Measurements from ENCODE around the gene WARS2.

The WARS2 gene

DNA sequence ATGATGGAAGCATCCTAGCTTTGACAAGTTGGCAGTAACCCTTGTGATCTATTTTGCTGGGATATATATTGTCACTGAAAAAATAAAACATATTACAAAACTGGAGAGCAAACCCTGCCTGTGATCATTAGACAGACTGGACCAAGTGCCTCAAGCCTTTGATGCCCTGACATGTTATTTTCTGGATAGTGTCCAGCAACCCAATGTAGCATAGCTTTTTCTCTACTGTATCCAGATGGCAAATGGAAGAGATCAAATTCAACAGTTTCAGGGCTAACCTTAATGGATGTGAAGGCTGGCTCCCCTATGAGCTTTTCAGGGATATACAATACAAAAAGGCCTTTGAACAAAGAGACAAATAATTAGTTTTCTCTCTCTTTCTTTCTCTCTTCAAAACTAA is 25.1 kb downstream of the WARS2 start:
- Histone ChIP-seq H3K27me3 (ENCODE audit: insufficient read depth, low read length) (no peaks in the 10 kb centered on the region), H3K4me1 (ENCODE audit: control insufficient read depth, insufficient read depth, low read length, unreplicated experiment) (no peaks in the 10 kb centered on the region), H2AFZ (ENCODE audit: low read length, unreplicated experiment) (no peak overlapping the region), H3K36me3 (ENCODE audit: insufficient read depth, low read length) (no peaks in the 10 kb centered on the region), H3K4me3 (ENCODE audit: low read depth, low read length) (no peak overlapping the region), H3K79me2 (ENCODE audit: control insufficient read depth, insufficient read depth, low read length, unreplicated experiment) (peaks cover 3% of the 10 kb centered on the region), H3K27ac (ENCODE audit: low read depth, low read length) (no peak overlapping the region)

DNA sequence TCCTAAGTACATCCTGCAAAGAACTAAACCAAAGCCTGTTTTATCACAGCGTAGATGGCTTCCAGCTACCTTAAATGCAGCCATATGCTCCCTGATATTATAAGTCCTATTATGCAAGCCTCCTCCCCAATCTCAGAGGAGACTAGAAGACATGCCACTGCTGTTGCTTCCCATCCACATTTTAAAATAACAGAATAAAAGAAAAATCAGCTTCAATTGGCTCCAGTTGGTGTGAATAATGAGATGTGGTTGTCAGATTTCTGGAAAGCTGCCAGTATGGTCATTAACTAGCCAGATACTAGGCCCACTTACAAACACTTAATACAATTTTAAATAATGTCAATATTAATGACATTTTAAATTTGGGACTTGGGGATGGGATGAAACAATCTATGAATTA is 25.7 kb downstream of the WARS2 start:
- Histone ChIP-seq H3K36me3 (ENCODE audit: insufficient read depth, low read length) (no peaks in the 10 kb centered on the region), H3K4me1 (ENCODE audit: control insufficient read depth, insufficient read depth, low read length, unreplicated experiment) (no peaks in the 10 kb centered on the region), H3K27ac (ENCODE audit: low read depth, low read length) (no peak overlapping the region), H3K27me3 (ENCODE audit: insufficient read depth, low read length) (no peaks in the 10 kb centered on the region), H3K79me2 (ENCODE audit: control insufficient read depth, insufficient read depth, low read length, unreplicated experiment) (peaks cover 3% of the 10 kb centered on the region), H3K4me3 (ENCODE audit: low read depth, low read length) (no peak overlapping the region), H2AFZ (ENCODE audit: low read length, unreplicated experiment) (no peak overlapping the region)

DNA sequence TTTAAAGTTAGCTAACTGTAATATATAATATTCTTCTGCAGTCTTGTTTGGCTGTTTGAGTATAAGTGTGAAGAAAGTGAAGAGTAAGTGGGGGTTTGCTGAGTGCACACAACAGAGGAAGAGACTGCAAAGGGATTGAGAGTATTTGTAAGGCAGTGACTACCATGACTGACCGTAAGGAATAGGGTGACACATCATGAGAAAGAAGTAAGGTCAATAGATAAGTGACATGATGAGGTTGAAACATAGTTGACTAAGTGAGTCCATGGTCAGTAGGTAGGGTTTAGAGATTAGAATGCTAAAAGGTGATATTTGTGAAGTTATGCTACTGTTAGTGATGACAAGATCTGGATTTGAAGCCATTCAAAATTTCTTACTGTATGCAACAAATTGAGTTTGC is 27.7 kb downstream of the WARS2 start:
- H2AFZ ChIP-seq (ENCODE audit: low read length, unreplicated experiment) = no peak overlapping the region
- H3K79me2 ChIP-seq (ENCODE audit: control insufficient read depth, insufficient read depth, low read length, unreplicated experiment) = peaks cover 3% of the 10 kb centered on the region
- H3K27me3 ChIP-seq (ENCODE audit: insufficient read depth, low read length) = no peaks in the 10 kb centered on the region
- no peak overlapping the region for H3K27ac ChIP-seq (ENCODE audit: low read depth, low read length)
- no peak overlapping the region for H3K4me3 ChIP-seq (ENCODE audit: low read depth, low read length)
- no peaks in the 10 kb centered on the region for H3K36me3 ChIP-seq (ENCODE audit: insufficient read depth, low read length)
- H3K4me1 ChIP-seq (ENCODE audit: control insufficient read depth, insufficient read depth, low read length, unreplicated experiment) = no peaks in the 10 kb centered on the region

DNA sequence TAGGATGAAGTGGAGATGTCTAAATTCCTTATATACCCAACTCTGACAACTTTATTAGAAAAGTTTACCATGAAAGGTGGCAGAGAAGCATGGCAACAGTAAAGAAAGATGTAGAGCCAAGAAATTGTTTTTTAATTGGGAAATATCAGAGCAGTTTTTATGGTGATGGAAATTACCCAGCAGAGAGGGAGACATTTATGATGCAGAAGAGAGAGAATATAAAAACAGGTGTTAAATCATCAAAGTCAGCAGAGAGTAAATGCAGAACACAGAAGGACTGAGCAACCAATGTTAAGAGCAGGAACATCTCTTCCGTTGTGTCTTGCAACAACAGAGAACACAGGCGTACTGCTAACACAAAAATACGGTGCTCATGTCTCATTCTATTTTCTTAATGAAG is 28.2 kb downstream of the WARS2 start:
- Histone ChIP-seq H2AFZ (ENCODE audit: low read length, unreplicated experiment) (no peak overlapping the region), H3K27ac (ENCODE audit: low read depth, low read length) (no peak overlapping the region)

DNA sequence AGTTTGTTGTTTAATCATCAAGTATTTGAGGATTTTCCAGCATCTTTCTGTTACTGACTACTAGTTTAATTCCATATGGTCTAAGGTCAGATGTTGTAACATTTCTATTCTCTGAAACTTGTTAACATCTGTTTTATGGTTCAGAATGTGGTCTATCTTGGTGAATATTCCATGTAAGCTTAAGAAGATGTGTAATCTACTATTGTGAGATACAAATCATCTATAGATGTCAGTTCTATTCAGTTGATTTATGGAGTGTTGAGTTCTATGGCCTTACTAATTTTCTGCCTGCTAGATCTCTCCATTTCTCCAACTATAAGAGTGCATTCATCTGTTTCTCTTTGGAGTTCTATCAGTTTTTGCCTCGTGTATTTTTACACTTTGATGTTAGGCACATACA is 31.5 kb downstream of the WARS2 start:
- H3K4me1 ChIP-seq (ENCODE audit: control insufficient read depth, insufficient read depth, low read length, unreplicated experiment) = no peaks in the 10 kb centered on the region
- H3K36me3 ChIP-seq (ENCODE audit: insufficient read depth, low read length) = no peaks in the 10 kb centered on the region
- H2AFZ ChIP-seq (ENCODE audit: low read length, unreplicated experiment) = no peak overlapping the region
- H3K27me3 ChIP-seq (ENCODE audit: insufficient read depth, low read length) = no peaks in the 10 kb centered on the region
- no peaks in the 10 kb centered on the region for H3K79me2 ChIP-seq (ENCODE audit: control insufficient read depth, insufficient read depth, low read length, unreplicated experiment)
- no peak overlapping the region for H3K27ac ChIP-seq (ENCODE audit: low read depth, low read length)
- H3K4me3 ChIP-seq (ENCODE audit: low read depth, low read length) = no peak overlapping the region

More for the DNA sequence above, 28.2 kb downstream of the WARS2 start:
- H3K4me1 ChIP-seq (ENCODE audit: control insufficient read depth, insufficient read depth, low read length, unreplicated experiment) = no peaks in the 10 kb centered on the region
- H3K79me2 ChIP-seq (ENCODE audit: control insufficient read depth, insufficient read depth, low read length, unreplicated experiment) = no peaks in the 10 kb centered on the region
- H3K27me3 ChIP-seq (ENCODE audit: insufficient read depth, low read length) = no peaks in the 10 kb centered on the region
- no peak overlapping the region for H3K4me3 ChIP-seq (ENCODE audit: low read depth, low read length)
- no peaks in the 10 kb centered on the region for H3K36me3 ChIP-seq (ENCODE audit: insufficient read depth, low read length)

DNA sequence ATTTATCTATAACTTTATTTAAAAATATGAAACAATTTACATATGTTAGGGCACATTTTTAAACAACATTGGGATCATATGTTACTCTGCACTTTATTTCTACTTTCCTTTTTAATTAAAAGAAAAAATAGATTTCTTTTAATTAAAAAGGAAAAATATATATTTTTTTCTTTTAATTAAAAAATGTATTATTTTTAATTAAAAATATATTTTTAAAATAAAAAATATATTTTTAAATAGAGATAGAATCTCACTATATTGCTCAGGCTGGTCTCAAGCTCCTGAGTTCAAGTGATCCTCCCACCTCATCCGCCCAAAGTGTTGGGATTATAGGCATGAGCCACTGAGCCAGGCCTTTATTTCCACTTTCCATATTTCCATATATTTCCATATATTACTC is 36.7 kb downstream of the WARS2 start:
- no peaks in the 10 kb centered on the region for H3K27me3 ChIP-seq (ENCODE audit: insufficient read depth, low read length)
- no peak overlapping the region for H3K27ac ChIP-seq (ENCODE audit: low read depth, low read length)
- no peaks in the 10 kb centered on the region for H3K79me2 ChIP-seq (ENCODE audit: control insufficient read depth, insufficient read depth, low read length, unreplicated experiment)
- no peak overlapping the region for H3K4me3 ChIP-seq (ENCODE audit: low read depth, low read length)
- H2AFZ ChIP-seq (ENCODE audit: low read length, unreplicated experiment) = no peak overlapping the region
- no peaks in the 10 kb centered on the region for H3K36me3 ChIP-seq (ENCODE audit: insufficient read depth, low read length)
- H3K4me1 ChIP-seq (ENCODE audit: control insufficient read depth, insufficient read depth, low read length, unreplicated experiment) = peaks cover 34% of the 10 kb centered on the region

DNA sequence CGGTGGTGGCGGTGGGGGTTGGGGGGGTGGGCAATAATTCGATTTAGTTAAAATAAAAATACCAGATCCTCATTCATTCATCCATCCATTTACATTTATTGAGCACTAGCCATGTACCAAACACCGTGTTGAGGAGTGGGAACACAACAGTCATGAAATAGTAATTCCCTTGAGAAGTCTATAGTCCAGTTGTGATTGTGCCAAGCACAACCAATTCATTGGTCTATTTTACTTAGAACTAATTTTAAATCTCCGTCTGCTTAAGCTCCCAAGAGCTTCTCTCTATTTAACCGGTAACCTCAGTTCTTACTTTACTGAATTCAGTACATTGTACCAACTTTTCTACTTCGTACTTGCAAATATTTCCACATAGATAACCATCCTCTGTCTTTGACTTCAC is 38.4 kb downstream of the WARS2 start:
- Histone ChIP-seq H3K36me3 (ENCODE audit: insufficient read depth, low read length) (no peaks in the 10 kb centered on the region), H3K27ac (ENCODE audit: low read depth, low read length) (peak overlapping the region; percentile 80), H3K27me3 (ENCODE audit: insufficient read depth, low read length) (no peaks in the 10 kb centered on the region), H3K4me1 (ENCODE audit: control insufficient read depth, insufficient read depth, low read length, unreplicated experiment) (peaks cover 34% of the 10 kb centered on the region), H3K4me3 (ENCODE audit: low read depth, low read length) (peak overlapping the region; percentile 16; the same call in 1 of the 2 replicates), H2AFZ (ENCODE audit: low read length, unreplicated experiment) (peak overlapping the region; percentile 63), H3K79me2 (ENCODE audit: control insufficient read depth, insufficient read depth, low read length, unreplicated experiment) (no peaks in the 10 kb centered on the region)

DNA sequence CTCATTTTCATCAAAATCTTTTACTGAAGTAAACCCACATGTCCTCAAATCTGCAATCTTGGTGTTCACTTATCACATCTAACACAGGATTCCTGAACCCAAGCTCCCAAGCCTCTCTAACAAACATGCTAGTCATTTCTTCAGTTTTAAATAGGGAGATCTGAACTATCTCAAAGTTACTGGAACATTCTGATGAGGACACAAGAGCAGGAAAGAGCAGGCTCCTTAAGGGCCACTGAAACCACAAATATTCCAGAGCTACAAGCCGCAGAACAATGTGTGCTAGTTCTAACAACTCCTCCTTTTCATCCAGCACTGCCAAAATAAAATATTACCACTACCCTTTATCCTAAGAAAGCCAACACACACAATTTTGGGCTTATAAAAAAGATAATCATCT is 38.9 kb downstream of the WARS2 start:
- Histone ChIP-seq H3K79me2 (ENCODE audit: control insufficient read depth, insufficient read depth, low read length, unreplicated experiment) (no peaks in the 10 kb centered on the region), H3K4me3 (ENCODE audit: low read depth, low read length) (peak overlapping the region; percentile 40), H3K27me3 (ENCODE audit: insufficient read depth, low read length) (no peaks in the 10 kb centered on the region), H3K4me1 (ENCODE audit: control insufficient read depth, insufficient read depth, low read length, unreplicated experiment) (peaks cover 34% of the 10 kb centered on the region), H3K36me3 (ENCODE audit: insufficient read depth, low read length) (no peaks in the 10 kb centered on the region), H2AFZ (ENCODE audit: low read length, unreplicated experiment) (no peak overlapping the region), H3K27ac (ENCODE audit: low read depth, low read length) (peak overlapping the region; percentile 80)

DNA sequence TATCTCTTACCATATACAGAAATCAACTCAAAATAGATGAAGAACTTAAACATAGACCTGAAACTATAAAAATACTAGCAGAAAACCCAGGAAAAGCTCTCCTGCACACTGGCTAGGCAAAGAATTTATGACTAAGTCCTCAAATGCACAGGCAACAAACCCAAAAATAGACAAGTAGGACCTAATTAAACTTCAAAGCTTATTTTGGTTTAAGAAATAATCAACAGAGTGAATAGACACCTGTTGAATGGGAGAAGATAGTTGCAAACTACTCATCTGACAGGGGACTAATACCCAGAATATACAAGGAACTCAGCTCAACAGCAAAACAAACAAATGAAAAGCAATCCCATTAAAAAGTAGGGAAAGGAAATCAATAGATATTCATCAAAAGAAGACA is 40.7 kb downstream of the WARS2 start:
- H3K4me3 ChIP-seq (ENCODE audit: low read depth, low read length) = no peak overlapping the region
- H3K36me3 ChIP-seq (ENCODE audit: insufficient read depth, low read length) = no peaks in the 10 kb centered on the region
- no peak overlapping the region for H3K27ac ChIP-seq (ENCODE audit: low read depth, low read length)
- H3K79me2 ChIP-seq (ENCODE audit: control insufficient read depth, insufficient read depth, low read length, unreplicated experiment) = no peaks in the 10 kb centered on the region
- no peak overlapping the region for H2AFZ ChIP-seq (ENCODE audit: low read length, unreplicated experiment)
- H3K4me1 ChIP-seq (ENCODE audit: control insufficient read depth, insufficient read depth, low read length, unreplicated experiment) = peaks cover 34% of the 10 kb centered on the region
- H3K27me3 ChIP-seq (ENCODE audit: insufficient read depth, low read length) = no peaks in the 10 kb centered on the region

DNA sequence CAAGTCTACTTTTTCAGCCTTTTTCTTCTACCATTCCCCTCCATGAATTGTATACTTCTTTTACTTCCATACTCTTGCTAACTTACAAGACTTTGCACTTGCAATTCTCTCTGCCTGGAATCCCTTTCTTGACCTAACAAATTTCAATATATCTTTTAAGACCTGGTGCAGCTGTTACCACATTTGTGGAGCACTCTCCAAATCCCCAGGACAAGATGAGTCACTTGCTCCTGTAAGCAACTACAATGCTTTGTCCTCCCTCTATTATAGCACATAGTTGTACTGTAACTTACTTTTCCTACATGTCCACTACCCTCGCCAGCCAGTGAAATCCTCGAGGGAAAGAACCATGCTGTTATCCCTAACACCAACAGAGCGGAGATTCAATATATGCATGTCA is 43.1 kb downstream of the WARS2 start:
- no peak overlapping the region for H3K27ac ChIP-seq (ENCODE audit: low read depth, low read length)
- no peak overlapping the region for H2AFZ ChIP-seq (ENCODE audit: low read length, unreplicated experiment)
- H3K36me3 ChIP-seq (ENCODE audit: insufficient read depth, low read length) = no peaks in the 10 kb centered on the region
- H3K4me1 ChIP-seq (ENCODE audit: control insufficient read depth, insufficient read depth, low read length, unreplicated experiment) = peaks cover 28% of the 10 kb centered on the region
- no peaks in the 10 kb centered on the region for H3K27me3 ChIP-seq (ENCODE audit: insufficient read depth, low read length)
- no peak overlapping the region for H3K4me3 ChIP-seq (ENCODE audit: low read depth, low read length)
- no peaks in the 10 kb centered on the region for H3K79me2 ChIP-seq (ENCODE audit: control insufficient read depth, insufficient read depth, low read length, unreplicated experiment)

DNA sequence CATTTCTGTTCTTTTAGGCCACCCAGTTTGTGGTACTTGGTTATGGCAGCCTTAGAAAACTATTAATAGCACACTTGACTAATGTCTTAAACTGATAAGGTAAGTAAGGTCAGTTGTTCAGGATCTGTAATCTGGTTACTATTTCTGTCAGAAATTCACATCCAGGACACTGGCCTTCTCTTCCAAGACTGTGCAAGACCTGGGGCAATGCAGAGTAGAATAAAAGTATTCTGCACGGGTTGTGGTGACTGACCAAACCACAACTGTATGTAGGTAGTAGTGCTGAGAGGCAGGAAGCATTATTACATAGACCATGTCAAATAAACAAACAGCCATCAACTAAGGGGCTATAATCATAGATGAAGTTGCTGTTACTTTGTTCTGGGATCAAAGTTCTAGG is 46.7 kb downstream of the WARS2 start:
- H3K4me3 ChIP-seq (ENCODE audit: low read depth, low read length) = no peak overlapping the region
- no peaks in the 10 kb centered on the region for H3K27me3 ChIP-seq (ENCODE audit: insufficient read depth, low read length)
- no peak overlapping the region for H2AFZ ChIP-seq (ENCODE audit: low read length, unreplicated experiment)
- no peaks in the 10 kb centered on the region for H3K79me2 ChIP-seq (ENCODE audit: control insufficient read depth, insufficient read depth, low read length, unreplicated experiment)
- no peak overlapping the region for H3K27ac ChIP-seq (ENCODE audit: low read depth, low read length)
- no peaks in the 10 kb centered on the region for H3K4me1 ChIP-seq (ENCODE audit: control insufficient read depth, insufficient read depth, low read length, unreplicated experiment)
- H3K36me3 ChIP-seq (ENCODE audit: insufficient read depth, low read length) = no peaks in the 10 kb centered on the region
